Retinal pigment epithelial cell (primary cell): Measurements from ENCODE around the gene SWSAP1.

Source experiments
- DNase-seq: peaks from one replicate; pipeline ENCODE4 v3.0.0-alpha.2; 2010; ENCODE audit warnings: low read depth
- H3K4me3 ChIP-seq: 2 replicates; pipeline ENCODE4 v1.5.1; 2011; ENCODE audit warnings: mild to moderate bottlenecking, low read length, control low read depth, moderate library complexity
- TF ChIP-seq, protein P1 (sequence below): conservative IDR thresholded peaks from 2 replicates; pipeline ENCODE4 v1.5.1; 2011; ENCODE audit warnings: low read depth, low read length, control low read depth, inconsistent platforms

Gene SWSAP1

DNA sequence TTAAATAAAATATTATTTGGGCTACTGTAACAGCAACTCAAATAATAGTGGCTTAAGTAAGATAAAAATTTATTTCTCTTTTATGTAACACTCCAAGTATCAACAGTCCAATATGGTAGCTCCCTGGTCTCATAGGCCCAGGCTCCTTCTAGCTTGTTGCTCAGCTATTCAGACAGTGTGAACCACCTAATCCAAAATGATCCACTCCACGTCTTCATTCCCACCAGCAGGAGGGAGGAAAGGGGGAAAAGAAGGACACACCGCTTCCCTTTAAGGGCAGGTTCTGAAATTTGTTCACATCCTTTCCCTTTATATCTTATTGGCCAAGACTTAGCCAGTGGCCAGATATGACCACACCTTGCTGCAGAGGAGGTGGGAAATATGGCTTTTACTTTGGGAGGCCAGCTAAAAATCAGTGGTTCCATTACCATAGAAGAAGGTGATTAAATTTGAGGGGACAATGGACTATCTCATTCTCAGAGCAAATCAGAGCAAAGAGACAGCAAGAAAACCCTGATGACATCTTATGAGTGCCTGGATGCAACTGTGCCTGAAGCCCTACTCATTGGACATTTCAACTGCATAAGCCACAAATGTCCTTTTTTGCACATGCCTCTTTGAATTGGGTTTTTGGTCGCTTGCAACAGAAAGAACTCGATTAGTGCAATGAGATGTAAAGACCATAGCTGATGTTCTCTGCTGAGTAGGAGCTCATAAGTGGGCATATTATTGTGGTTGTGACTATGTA is 16.6 kb downstream of the SWSAP1 start:
- DNase-seq, result no peak
- no peak overlapping the region for H3K4me3 ChIP-seq
- TF ChIP-seq, protein P1, sequence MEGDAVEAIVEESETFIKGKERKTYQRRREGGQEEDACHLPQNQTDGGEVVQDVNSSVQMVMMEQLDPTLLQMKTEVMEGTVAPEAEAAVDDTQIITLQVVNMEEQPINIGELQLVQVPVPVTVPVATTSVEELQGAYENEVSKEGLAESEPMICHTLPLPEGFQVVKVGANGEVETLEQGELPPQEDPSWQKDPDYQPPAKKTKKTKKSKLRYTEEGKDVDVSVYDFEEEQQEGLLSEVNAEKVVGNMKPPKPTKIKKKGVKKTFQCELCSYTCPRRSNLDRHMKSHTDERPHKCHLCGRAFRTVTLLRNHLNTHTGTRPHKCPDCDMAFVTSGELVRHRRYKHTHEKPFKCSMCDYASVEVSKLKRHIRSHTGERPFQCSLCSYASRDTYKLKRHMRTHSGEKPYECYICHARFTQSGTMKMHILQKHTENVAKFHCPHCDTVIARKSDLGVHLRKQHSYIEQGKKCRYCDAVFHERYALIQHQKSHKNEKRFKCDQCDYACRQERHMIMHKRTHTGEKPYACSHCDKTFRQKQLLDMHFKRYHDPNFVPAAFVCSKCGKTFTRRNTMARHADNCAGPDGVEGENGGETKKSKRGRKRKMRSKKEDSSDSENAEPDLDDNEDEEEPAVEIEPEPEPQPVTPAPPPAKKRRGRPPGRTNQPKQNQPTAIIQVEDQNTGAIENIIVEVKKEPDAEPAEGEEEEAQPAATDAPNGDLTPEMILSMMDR, result no peak

DNA sequence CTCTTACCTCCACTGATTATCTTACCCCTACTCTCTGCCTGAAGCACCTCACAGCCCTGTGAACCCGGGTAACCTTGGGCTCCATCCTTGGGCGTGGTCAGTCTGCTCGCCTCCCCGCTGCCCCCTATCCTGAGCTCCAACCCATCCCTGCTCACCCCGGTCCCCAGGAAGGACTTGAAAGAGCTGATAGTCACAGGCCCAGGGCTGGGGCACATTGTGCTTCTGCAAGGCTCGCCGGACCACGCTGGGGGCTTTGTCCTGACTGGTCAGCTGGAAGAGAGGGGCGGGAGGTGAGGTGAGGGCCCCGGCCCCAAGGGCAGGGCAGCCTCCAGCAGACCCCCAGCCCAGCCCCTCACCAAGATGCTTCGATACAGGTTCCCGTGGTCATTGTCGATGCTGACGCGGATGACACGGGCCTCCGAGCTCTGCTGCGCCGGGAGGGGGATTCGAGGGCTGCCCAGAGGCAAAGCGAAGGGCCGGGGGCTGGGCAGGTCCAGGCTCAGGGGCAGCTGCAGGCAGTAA is 22.7 kb downstream of the SWSAP1 start:
- no peak for DNase-seq
- H3K4me3 ChIP-seq, result no peak overlapping the region
- TF ChIP-seq, protein P1, result no peak

DNA sequence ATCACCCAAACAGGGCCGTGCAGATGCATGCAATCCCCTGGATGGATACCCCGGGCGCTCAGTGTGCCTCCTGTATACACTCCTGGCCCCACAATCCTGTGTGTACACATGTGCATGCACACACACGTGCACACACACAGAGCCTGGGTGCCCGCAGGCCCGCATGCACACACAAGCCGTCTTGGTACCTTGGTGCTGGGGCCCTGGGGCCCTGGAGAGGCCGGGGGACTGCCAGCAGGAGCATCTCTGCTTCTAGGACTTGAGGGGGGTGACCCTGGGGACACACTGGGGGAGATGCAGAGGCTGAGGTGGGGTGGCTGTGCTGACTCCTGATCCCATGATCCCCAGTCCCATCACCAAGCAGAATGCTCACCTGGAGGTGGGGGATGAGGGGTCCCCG is 25.2 kb downstream of the SWSAP1 start:
- no peak for DNase-seq
- TF ChIP-seq, protein P1, result no peak
- no peak overlapping the region for H3K4me3 ChIP-seq

DNA sequence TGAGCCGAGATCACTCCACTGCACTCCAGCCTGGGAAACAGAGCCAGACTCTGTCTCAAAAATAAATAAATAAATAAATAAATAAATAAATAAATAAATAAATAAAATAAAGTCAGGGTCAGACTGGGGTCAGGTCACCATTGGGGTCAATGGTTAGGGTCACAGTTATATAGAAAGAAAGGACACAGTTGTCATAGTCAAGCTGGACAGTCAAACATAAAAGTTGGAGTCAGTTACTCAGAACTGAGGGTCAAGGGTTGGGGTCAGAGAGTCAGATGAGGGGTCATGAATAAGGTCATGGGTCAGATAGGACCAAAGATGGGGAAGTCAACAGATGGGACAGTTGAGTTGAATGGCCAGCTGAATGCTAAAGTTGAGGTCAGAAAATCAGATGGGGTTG is 26.3 kb downstream of the SWSAP1 start:
- TF ChIP-seq, protein P1, result no peak
- no peak for DNase-seq
- no peak overlapping the region for H3K4me3 ChIP-seq

DNA sequence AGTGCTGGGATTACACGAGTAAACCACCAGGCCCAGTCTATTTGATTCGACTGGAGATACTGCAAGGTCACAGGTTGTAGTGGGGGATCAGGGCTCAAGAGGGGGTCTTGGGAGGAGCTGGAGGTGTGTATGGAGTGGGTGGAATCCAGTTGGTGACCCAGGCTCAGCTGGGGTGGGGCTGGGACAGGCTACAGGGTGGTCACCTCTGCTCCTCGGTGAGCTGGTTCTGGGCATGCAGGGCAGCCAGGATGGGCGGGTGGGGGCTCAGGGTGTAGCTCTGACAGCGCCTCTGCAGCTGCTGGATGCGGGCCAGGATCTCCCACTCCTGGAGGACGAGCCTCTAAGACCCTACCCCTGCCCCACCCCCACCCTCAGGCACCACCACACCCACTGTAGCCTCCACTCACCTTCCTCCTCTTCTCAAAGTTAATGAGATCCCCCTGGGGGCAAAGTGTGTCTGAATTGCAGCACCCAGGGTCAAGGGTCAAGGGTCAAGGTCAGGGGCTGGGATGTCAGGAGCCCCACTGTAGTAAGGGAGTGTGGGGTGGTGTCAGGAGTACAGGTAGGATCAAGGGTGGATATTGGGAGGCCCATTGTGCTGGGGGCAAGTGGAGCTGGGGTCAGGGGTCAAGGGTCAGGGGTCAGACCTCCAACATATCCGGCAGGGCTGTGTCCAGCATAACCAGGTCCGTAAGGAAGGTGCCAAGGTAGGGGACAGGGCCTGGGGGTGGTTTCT is 27.5 kb downstream of the SWSAP1 start:
- no peak for DNase-seq
- H3K4me3 ChIP-seq, result no peak overlapping the region
- TF ChIP-seq, protein P1, result no peak

DNA sequence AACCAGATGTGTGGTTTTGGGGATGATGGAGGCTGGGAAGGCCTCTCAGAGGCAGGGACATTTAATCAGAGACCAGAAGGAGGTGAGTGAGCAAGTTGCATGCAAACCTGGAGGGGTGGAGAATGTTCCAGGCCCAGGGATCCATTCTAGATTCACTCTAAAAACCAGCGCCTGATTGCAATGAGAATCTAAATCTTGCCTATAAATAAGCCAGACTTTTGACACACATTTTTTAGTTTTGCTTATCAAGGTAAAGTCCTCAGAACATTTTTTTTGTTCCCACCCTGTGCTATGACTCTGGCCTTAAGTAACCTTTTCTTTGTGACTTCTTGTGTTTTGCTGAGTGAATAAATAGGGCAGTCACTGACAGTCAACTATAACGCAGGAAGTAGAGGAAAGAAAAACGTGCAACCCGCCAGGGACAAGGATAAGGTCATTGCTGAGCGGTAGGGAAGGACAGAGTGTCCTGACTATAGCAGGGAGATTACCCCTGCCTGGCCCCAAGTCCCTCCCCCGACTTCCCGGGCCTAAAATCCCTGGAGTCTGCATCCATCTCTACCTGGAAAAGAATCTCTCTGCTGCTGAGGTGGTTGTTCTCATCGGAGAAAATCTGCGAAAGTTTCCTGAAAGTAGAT is 30.2 kb downstream of the SWSAP1 start:
- TF ChIP-seq, protein P1, result no peak
- H3K4me3 ChIP-seq, result no peak overlapping the region
- DNase-seq, result no peak
